ENCODE results near the gene LGALS7B. TPM values are rescaled to one million over a fixed set of nuclear protein-coding genes. Genes with fewer than 3 reads are reported as not detected.
"Not testable (repeated sequence)": the region's sequence is repeated elsewhere in the genome, so short reads cannot be mapped to it uniquely, and the experiment has no call there.

LGALS7B gene
- total and polyA plus RNA-seq, 2 donors (not counting 1 experiment from before 2014, with no cell fraction given): not detected

DNA sequence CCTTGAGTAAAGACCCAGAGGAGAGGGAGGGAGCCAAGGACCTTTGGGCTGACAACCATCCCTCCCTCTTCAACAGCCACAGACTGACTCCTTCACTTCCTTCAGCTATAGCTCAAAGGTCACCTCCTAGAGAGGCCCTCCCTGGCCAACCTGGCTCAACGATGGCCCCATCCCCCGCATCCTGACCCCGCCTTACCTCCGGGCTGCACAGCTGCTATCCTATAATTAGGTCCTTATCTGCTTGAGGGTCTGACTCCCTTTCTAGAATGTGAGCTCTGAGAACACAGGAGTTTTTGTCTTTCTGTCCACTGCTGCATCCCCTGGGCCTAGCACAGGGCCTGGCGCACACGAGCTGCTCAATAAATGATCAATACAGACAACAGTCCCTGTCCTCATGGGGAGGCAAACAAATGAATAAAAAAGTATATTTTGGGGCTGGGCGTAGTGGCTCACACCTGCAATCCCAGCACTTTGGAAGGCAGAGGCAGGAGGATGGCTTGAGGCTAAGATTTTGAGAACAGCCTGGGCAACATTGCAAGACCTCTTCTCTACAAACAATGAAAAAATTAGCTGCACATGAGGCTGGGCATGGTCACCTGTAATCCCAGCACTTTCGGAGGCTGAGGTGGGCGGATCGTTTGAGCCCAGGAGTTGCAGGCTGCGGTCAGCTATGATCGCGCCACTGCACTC, 30.4 kb downstream of the LGALS7B start:
- Mint-ChIP-seq H3K27ac (no peak overlapping the region), H3K4me3 (no peak overlapping the region), H3K4me1 (peaks cover 4% of the 10 kb centered on the region), H3K27me3 (no peaks in the 10 kb centered on the region), H3K9me3 (ENCODE audit: insufficient read depth) (no peaks in the 10 kb centered on the region)
- POLR2A ChIA-PET: no interaction called here
- WGBS (ENCODE audit: insufficient coverage): 97% methylated on average over 6 of the region's 13 CpGs
- peaks cover 0 to 54% of the 10 kb centered on the region in 2 experiments for H3K36me3 ChIP-seq (replicated peaks in 1 of 2; ENCODE audit: control extremely low read depth in 1 of 2, control insufficient read depth in 1 of 2, extremely low read depth in 1 of 2, insufficient read depth in 2 of 2, low read length in 1 of 2)
- no peaks in the 10 kb centered on the region for H3K27me3 ChIP-seq (replicated peaks in 1 of 4; ENCODE audit: control extremely low read depth in 1 of 4, control insufficient read depth in 3 of 4, insufficient read depth in 4 of 4, low read length in 3 of 4)
- intact Hi-C loops (cut with micrococcal nuclease): no loop called here
- peaks cover 26% of the 10 kb centered on the region for H3K79me2 ChIP-seq (ENCODE audit: control insufficient read depth, insufficient read depth, low read length)
- CTCF ChIA-PET: no interaction called here
- peaks cover 41% of the 10 kb centered on the region for H4K20me1 ChIP-seq (ENCODE audit: control insufficient read depth, insufficient read depth, low read length, poor library complexity, severe bottlenecking)
- H3K27ac ChIP-seq (ENCODE audit: low read length in 2 of 2): no peak overlapping the region
- no peaks in the 10 kb centered on the region for H3K4me1 ChIP-seq (ENCODE audit: control insufficient read depth in 2 of 2, insufficient read depth in 2 of 2, low read length in 2 of 2)
- ATAC-seq (ENCODE audit: low read depth) (no peak), DNase-seq (no peak)
- no peak overlapping the region for H3K4me2 ChIP-seq (replicated peaks; ENCODE audit: low read depth, low read length, poor library complexity, severe bottlenecking)
- TF ChIP-seq, protein P1, sequence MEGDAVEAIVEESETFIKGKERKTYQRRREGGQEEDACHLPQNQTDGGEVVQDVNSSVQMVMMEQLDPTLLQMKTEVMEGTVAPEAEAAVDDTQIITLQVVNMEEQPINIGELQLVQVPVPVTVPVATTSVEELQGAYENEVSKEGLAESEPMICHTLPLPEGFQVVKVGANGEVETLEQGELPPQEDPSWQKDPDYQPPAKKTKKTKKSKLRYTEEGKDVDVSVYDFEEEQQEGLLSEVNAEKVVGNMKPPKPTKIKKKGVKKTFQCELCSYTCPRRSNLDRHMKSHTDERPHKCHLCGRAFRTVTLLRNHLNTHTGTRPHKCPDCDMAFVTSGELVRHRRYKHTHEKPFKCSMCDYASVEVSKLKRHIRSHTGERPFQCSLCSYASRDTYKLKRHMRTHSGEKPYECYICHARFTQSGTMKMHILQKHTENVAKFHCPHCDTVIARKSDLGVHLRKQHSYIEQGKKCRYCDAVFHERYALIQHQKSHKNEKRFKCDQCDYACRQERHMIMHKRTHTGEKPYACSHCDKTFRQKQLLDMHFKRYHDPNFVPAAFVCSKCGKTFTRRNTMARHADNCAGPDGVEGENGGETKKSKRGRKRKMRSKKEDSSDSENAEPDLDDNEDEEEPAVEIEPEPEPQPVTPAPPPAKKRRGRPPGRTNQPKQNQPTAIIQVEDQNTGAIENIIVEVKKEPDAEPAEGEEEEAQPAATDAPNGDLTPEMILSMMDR (IDR thresholded peaks at IDR 0.05): no peak
- TF ChIP-seq EZH2 (IDR thresholded peaks at IDR 0.05; ENCODE audit: borderline replicate concordance, insufficient read depth, low read depth, low read length, poor library complexity, severe bottlenecking): no peak
- no peak overlapping the region for H2AFZ ChIP-seq (ENCODE audit: insufficient read depth, low read depth, low read length, poor library complexity, severe bottlenecking)
- no peak overlapping the region for H3K9ac ChIP-seq (ENCODE audit: low read length)
- no peak overlapping the region for H3K4me3 ChIP-seq (ENCODE audit: control extremely low read depth in 1 of 5, extremely low read depth in 1 of 5, insufficient read depth in 1 of 5, low read depth in 2 of 5, low read length in 4 of 5)
- peaks cover 0 to 3% (median 0%) of the 10 kb centered on the region in 3 donors for H3K9me3 ChIP-seq (ENCODE audit: control extremely low read depth in 1 of 3, control insufficient read depth in 2 of 3, insufficient read depth in 1 of 3, low read length in 2 of 3)

DNA sequence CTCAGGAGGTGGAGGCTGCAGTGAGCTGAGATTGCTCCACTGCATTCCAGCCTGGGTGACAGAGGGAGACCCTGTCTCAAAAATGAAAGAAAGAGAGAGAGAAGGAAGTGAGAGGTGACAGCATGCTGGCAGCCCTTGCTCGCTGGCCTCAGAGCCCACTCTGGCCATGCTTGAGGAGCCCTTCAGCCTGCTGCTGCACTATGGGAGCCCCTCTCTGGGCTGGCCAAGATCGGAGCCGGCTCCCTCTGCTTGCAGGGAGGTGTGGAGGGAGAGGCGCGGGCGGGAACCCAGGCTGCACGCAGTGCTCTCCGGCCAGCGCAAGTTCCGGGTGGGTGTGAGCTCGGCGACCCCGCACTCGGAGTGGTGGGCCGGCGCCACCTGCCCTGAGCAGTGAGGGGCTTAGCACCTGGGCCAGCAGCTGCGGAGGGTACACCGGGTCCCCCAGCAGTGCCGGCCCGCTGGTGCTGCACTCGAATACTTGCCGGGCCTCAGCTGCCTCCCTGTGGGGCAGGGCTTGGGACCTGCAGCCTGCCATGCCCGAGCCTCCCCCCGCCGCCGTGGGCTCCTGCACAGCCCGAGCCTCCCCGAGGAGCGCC, 32.3 kb downstream of the LGALS7B start:
- H3K27me3 ChIP-seq (replicated peaks in 1 of 4; ENCODE audit: control extremely low read depth in 1 of 4, control insufficient read depth in 3 of 4, insufficient read depth in 4 of 4, low read length in 3 of 4); H3K9me3 ChIP-seq (ENCODE audit: control extremely low read depth in 1 of 3, control insufficient read depth in 2 of 3, insufficient read depth in 1 of 3, low read length in 2 of 3); intact Hi-C loops (cut with micrococcal nuclease); H3K27me3 Mint-ChIP-seq; H3K27ac ChIP-seq (ENCODE audit: low read length in 2 of 2); H3K4me3 ChIP-seq (ENCODE audit: control extremely low read depth in 1 of 5, extremely low read depth in 1 of 5, insufficient read depth in 1 of 5, low read depth in 2 of 5, low read length in 4 of 5); DNase-seq; CTCF ChIA-PET; H3K4me1 ChIP-seq (ENCODE audit: control insufficient read depth in 2 of 2, insufficient read depth in 2 of 2, low read length in 2 of 2); H3K4me1 Mint-ChIP-seq; H2AFZ ChIP-seq (ENCODE audit: insufficient read depth, low read depth, low read length, poor library complexity, severe bottlenecking); H3K9me3 Mint-ChIP-seq (ENCODE audit: insufficient read depth); H3K4me3 Mint-ChIP-seq; H3K4me2 ChIP-seq (replicated peaks; ENCODE audit: low read depth, low read length, poor library complexity, severe bottlenecking); H3K27ac Mint-ChIP-seq; H3K9ac ChIP-seq (ENCODE audit: low read length); ATAC-seq (ENCODE audit: low read depth): not testable (repeated sequence)
- Histone ChIP-seq H3K36me3 (replicated peaks in 1 of 2; ENCODE audit: control extremely low read depth in 1 of 2, control insufficient read depth in 1 of 2, extremely low read depth in 1 of 2, insufficient read depth in 2 of 2, low read length in 1 of 2) (peaks cover 0 to 51% of the 10 kb centered on the region in 2 experiments), H3K79me2 (ENCODE audit: control insufficient read depth, insufficient read depth, low read length) (peaks cover 37% of the 10 kb centered on the region), H4K20me1 (ENCODE audit: control insufficient read depth, insufficient read depth, low read length, poor library complexity, severe bottlenecking) (peaks cover 43% of the 10 kb centered on the region)
- WGBS (ENCODE audit: insufficient coverage): 98% methylated on average over 29 of the region's 29 CpGs
- POLR2A ChIA-PET: interaction anchor here (0.6 to 0.7 kb wide), 2 partner anchors 14 to 56 kb away, joined by 3 to 5 read pairs; no protein-coding TSS in a partner anchor

GRCh38 chr19:38825936-38826335, 36.9 kb downstream of the LGALS7B start:
- CTCF ChIA-PET; H2AFZ ChIP-seq (ENCODE audit: insufficient read depth, low read depth, low read length, poor library complexity, severe bottlenecking); H3K27ac Mint-ChIP-seq; H3K4me3 Mint-ChIP-seq; H3K4me2 ChIP-seq (replicated peaks; ENCODE audit: low read depth, low read length, poor library complexity, severe bottlenecking); intact Hi-C loops (cut with micrococcal nuclease); H3K27me3 ChIP-seq (replicated peaks in 1 of 4; ENCODE audit: control extremely low read depth in 1 of 4, control insufficient read depth in 3 of 4, insufficient read depth in 4 of 4, low read length in 3 of 4); H3K4me1 ChIP-seq (ENCODE audit: control insufficient read depth in 2 of 2, insufficient read depth in 2 of 2, low read length in 2 of 2); ATAC-seq (ENCODE audit: low read depth); H3K4me3 ChIP-seq (ENCODE audit: control extremely low read depth in 1 of 5, extremely low read depth in 1 of 5, insufficient read depth in 1 of 5, low read depth in 2 of 5, low read length in 4 of 5); H3K9me3 Mint-ChIP-seq (ENCODE audit: insufficient read depth); H3K9ac ChIP-seq (ENCODE audit: low read length); H3K27me3 Mint-ChIP-seq; H3K9me3 ChIP-seq (ENCODE audit: control extremely low read depth in 1 of 3, control insufficient read depth in 2 of 3, insufficient read depth in 1 of 3, low read length in 2 of 3); POLR2A ChIA-PET; H3K27ac ChIP-seq (ENCODE audit: low read length in 2 of 2); DNase-seq: not testable (repeated sequence)
- peaks cover 76% of the 10 kb centered on the region for H3K79me2 ChIP-seq (ENCODE audit: control insufficient read depth, insufficient read depth, low read length)
- H3K36me3 ChIP-seq (replicated peaks in 1 of 2; ENCODE audit: control extremely low read depth in 1 of 2, control insufficient read depth in 1 of 2, extremely low read depth in 1 of 2, insufficient read depth in 2 of 2, low read length in 1 of 2): peaks cover 5 to 42% of the 10 kb centered on the region in 2 experiments
- H3K4me1 Mint-ChIP-seq: peaks cover 17% of the 10 kb centered on the region
- peaks cover 32% of the 10 kb centered on the region for H4K20me1 ChIP-seq (ENCODE audit: control insufficient read depth, insufficient read depth, low read length, poor library complexity, severe bottlenecking)
- WGBS (ENCODE audit: insufficient coverage): 97% methylated on average over 6 of the region's 7 CpGs

All from B cell (primary cell).